Activated naive CD4-positive, alpha-beta T cell treated with anti-CD3 and anti-CD28 coated beads, Interleukin-2, amount 50 U/mL, for 72 hours (primary cell): ENCODE data around the gene ATP6V1C2. TPM values are rescaled to one million over a fixed set of nuclear protein-coding genes. Genes with fewer than 3 reads are reported as not detected.
A peak's percentile ranks its signal among the peaks of the same experiment; 100 is the strongest.

Source experiments
- ATAC-seq, 2 donors: fragments of 150-1000 bp; cut with Tn5 transposase; 2 replicates each; pipeline ENCODE4 v1.10.0; 2021; ENCODE audit warnings: mild to moderate bottlenecking in 2 of 2, moderate library complexity in 2 of 2
- DNase-seq, 2 donors: peaks; one replicate each; pipeline ENCODE4 v3.0.0; 2021 to 2022; ENCODE audit warnings: low spot score in 2 of 2
- H3K27ac Mint-ChIP-seq, 2 donors: one replicate each; pipeline ENCODE4 v1.8.0; 2022; ENCODE audit warnings: mild to moderate bottlenecking in 2 of 2, mixed read lengths in 2 of 2
- H3K36me3 Mint-ChIP-seq, 2 donors: one replicate each; pipeline ENCODE4 v1.8.0; 2022; ENCODE audit warnings: mixed read lengths in 2 of 2
- H3K9me3 Mint-ChIP-seq, 2 donors: one replicate each; pipeline ENCODE4 v1.8.0; 2022; ENCODE audit warnings: mixed read lengths in 2 of 2
- total RNA-seq, 2 donors: library from RNA; stranded (reverse); gene quantifications; one replicate each; pipeline ENCODE4 v1.2.3, GENCODE V29; 2022

The ATP6V1C2 gene
- total RNA-seq, 2 donors from 2014 or later = 0.41 TPM; not detected in 1

DNA sequence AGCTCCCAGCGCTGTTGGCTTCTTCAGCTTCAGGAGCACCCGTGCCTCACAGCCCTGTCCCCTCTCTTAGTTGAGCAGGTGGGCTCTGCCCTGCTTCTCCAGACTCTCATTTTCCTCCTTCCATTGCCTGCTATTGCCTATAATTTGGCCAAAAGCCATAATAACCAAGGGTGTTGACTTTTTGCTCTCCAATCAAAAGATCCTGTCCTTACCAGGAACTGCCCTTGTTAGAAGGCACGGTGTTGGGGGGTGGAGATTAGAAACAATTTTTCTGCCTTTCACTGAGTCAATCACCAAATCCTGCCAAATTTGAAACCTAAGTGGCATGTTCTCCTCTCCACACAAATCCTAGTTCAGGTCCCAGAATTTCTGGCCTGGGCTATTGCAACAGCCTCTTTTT is 107.9 kb downstream of the ATP6V1C2 start:
- Mint-ChIP-seq H3K27ac (no peak overlapping the region), H3K36me3 (no peaks in the 10 kb centered on the region), H3K9me3 (no peaks in the 10 kb centered on the region)
- ATAC-seq = no peak
- DNase-seq = no peak

GRCh38 chr2:10830203-10830602 is 108.8 kb downstream of the ATP6V1C2 start:
- Mint-ChIP-seq H3K9me3 (no peaks in the 10 kb centered on the region), H3K36me3 (no peaks in the 10 kb centered on the region), H3K27ac (no peak overlapping the region)
- ATAC-seq = no peak
- DNase-seq = no peak

GRCh38 chr2:10830641-10831399 is 109.4 kb downstream of the ATP6V1C2 start:
- no peak for ATAC-seq
- no peaks in the 10 kb centered on the region for H3K36me3 Mint-ChIP-seq
- no peaks in the 10 kb centered on the region for H3K9me3 Mint-ChIP-seq
- no peak for DNase-seq
- no peak overlapping the region for H3K27ac Mint-ChIP-seq

DNA sequence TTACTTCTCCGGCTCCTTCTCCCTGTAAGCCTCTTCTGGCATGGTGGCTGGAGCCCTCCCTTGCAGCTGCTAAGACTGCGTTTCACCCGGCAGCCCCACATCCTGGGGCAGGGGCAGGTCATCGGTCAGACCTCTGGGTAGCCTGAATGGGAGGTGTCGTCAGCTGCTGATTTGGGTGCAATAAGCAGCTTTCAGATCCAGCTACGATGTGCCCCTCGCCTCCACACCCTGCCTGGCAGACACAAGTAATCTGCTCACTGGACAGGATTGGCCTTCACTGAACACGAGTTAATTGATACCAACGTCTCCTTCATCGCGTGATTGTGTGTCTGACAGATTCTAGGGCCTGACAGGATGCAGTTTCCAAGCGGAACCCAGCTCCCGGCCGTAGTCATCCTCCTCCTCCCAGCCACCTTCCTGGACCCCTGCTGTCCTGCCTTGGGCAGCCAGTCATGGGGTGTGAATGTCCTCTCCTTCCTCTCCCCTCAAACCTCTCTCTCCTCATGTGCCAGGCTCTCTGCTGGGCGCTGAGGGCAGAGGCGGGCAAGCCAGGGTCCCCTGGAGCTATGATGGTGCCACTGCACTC is 110.1 kb downstream of the ATP6V1C2 start:
- Mint-ChIP-seq H3K36me3 (no peaks in the 10 kb centered on the region), H3K27ac (no peak overlapping the region), H3K9me3 (no peaks in the 10 kb centered on the region)
- ATAC-seq = no peak
- DNase-seq = no peak

- H3K9me3 Mint-ChIP-seq = no peaks in the 10 kb centered on the region
- DNase-seq (peak; percentile 66 to 89), ATAC-seq (peak; percentile 88)
- no peak overlapping the region for H3K27ac Mint-ChIP-seq
- no peaks in the 10 kb centered on the region for H3K36me3 Mint-ChIP-seq
Measured at GRCh38 chr2:10832203-10832936, 110.9 kb downstream of the ATP6V1C2 start.

- DNase-seq = no peak
- Mint-ChIP-seq H3K36me3 (no peaks in the 10 kb centered on the region), H3K27ac (no peak overlapping the region), H3K9me3 (no peaks in the 10 kb centered on the region)
- no peak for ATAC-seq
Measured at GRCh38 chr2:10833021-10833420, 111.6 kb downstream of the ATP6V1C2 start.

- Mint-ChIP-seq H3K27ac (no peak overlapping the region), H3K36me3 (no peaks in the 10 kb centered on the region), H3K9me3 (no peaks in the 10 kb centered on the region)
- ATAC-seq (no peak), DNase-seq (no peak)
Measured at GRCh38 chr2:10834068-10834655, 112.7 kb downstream of the ATP6V1C2 start.

Other genes starting within 250 kb of the ATP6V1C2 start
- 10 to 100 TPM; 29.1 to 39.6 TPM for gene NOL10, start 31.7 kb upstream of the ATP6V1C2 start, total RNA-seq
- 100 to 1,000 TPM; 110 to 133 TPM for gene PDIA6, start 91.2 kb downstream of the ATP6V1C2 start, total RNA-seq
- gene KCNF1, start 190.3 kb downstream of the ATP6V1C2 start, total RNA-seq = not detected